ENCODE results near the gene ACBD3. TPM values are rescaled to one million over a fixed set of nuclear protein-coding genes. Genes with fewer than 3 reads are reported as not detected.
A peak's percentile ranks its signal among the peaks of the same experiment; 100 is the strongest.

ACBD3 gene
- 10 to 100 TPM; 37.0 to 64.7 (median 52.1) TPM for total RNA-seq

DNA sequence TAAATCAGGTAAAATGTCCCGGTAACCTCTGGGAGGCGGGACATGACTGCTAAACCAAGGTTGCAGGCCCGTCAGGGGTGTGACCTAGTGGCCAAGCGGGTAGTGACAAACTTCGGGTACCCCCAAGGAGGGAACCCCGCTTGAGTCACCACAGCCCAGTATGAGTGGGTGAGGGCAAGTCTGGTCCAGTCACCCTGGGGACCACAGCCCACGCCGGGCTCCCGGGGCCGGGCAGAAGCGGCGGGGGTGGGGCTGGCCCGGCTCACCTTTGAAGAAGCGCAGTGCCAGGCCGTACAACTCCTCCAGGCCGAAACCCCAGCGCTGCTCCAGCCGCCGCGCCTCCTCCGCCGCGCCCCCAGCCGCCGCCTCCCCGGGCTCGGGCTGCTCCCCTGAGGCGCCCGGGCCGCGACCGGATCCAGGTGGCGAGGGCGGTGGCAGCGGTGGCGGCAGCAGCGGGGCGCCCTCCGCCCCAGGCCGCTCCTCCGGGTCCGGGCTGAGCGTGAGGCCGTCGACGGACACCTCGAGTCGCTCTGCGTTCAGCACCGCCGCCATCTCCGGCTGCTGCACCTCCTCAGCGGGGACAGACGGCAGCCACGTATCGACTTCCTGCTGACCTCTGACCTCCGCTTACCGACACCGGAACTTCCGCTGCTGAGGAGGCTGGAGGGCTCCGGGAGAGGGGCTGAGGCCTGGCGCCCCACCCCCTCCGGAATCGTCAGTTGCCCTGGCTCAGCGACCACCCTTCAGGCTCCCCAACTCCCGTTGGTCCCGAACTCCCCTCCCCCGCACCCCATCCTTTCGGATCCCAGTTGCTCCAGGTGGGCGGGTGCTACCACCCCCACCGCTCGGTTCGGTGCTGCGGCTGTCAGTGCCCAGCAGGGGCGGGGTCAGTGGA, at the start of gene ACBD3:
TSS of gene ACBD3 (minus strand) at position 618 of the 895 bp plus-strand sequence. CDS start at position 552, 66 bp downstream.
- H3K27ac ChIP-seq = peak within 1 kb of the TSS; percentile 95 to 99 (median 97)
- peaks cover 23 to 51% (median 30%) of the 10 kb centered on the region in 3 donors for H3K4me1 ChIP-seq
- H3K27me3 ChIP-seq = no peaks in the 10 kb centered on the region
- no peaks in the 10 kb centered on the region for H3K36me3 ChIP-seq
- peak; percentile 28 for DNase-seq
- no peaks in the 10 kb centered on the region for H3K9me3 ChIP-seq
- H3K4me3 ChIP-seq = peak within 1 kb of the TSS; percentile 80 to 96 (median 82)
- intact Hi-C loops (cut with DNase I) = no loop called here
- TF ChIP-seq POLR2A (IDR thresholded peaks at IDR 0.05) (peak in 2 of 4 donors; percentile 82 to 93), CTCF (IDR thresholded peaks at IDR 0.05) (peak in 1 of 6 experiments; percentile 27)
- 0 to 1% methylated on average over 4 to 21 of the region's 75 CpGs for WGBS, 2 donors

DNA sequence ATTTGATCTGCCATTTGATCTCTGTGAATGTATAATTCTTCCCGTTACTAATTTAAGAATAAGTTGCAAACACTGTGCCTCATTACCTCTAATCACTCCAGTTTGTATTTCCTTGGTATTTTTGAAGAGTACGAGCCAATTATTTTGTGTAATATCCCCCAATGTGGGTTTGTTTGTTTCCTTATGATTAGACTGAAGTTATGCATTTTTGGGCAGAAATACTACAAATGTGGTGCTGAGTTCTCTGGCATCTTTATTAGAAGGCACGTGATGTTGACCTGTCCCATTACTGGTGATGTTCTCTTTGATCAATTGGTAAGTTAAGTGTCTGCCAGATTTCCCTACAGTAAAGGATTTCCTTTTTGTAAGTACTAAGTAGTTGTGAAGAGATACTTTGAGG, 47.3 kb upstream of the ACBD3 start:
- H3K9me3 ChIP-seq = no peaks in the 10 kb centered on the region
- H3K36me3 ChIP-seq = peaks cover 0 to 51% (median 0%) of the 10 kb centered on the region in 3 donors
- no peak for DNase-seq
- H3K4me3 ChIP-seq = no peak overlapping the region
- no peaks in the 10 kb centered on the region for H3K4me1 ChIP-seq
- intact Hi-C loops (cut with DNase I) = no loop called here
- no peaks in the 10 kb centered on the region for H3K27me3 ChIP-seq
- 85 to 88% methylated on average over 3 of the region's 3 CpGs for WGBS, 2 donors
- no peak overlapping the region for H3K27ac ChIP-seq
- no peak for TF ChIP-seq POLR2A (IDR thresholded peaks at IDR 0.05)
- TF ChIP-seq CTCF (IDR thresholded peaks at IDR 0.05) = no peak

DNA sequence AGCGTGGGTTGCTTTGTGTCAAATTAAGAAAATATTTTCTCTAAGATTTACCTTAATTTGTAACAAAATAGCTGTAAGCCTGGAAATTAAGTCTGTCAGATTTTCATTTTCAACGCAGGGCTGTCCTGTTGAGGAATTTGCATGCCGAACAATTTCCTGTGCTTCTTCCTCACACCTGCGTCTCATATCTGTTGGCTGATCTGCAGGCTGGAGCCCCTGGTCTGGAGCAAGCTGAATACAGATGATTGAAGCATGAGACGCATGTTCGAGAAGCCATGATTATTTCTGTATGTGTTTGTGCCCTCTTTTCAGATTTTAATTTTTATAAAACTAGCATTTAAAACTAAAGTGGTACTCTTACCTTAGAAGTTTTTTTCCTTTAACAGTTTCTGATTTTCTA, 46.8 kb upstream of the ACBD3 start:
- no peak for DNase-seq
- TF ChIP-seq CTCF (IDR thresholded peaks at IDR 0.05) (no peak), POLR2A (IDR thresholded peaks at IDR 0.05) (no peak)
- H3K4me1 ChIP-seq = no peaks in the 10 kb centered on the region
- intact Hi-C loops (cut with DNase I) = no loop called here
- no peak overlapping the region for H3K4me3 ChIP-seq
- WGBS, 2 donors = 90 to 94% methylated on average over 6 of the region's 6 CpGs
- no peaks in the 10 kb centered on the region for H3K9me3 ChIP-seq
- peaks cover 0 to 46% (median 0%) of the 10 kb centered on the region in 3 donors for H3K36me3 ChIP-seq
- no peaks in the 10 kb centered on the region for H3K27me3 ChIP-seq
- no peak overlapping the region for H3K27ac ChIP-seq

GRCh38 chr1:226226601-226227000, 40.1 kb upstream of the ACBD3 start:
- peaks cover 0 to 8% (median 0%) of the 10 kb centered on the region in 3 donors for H3K36me3 ChIP-seq
- H3K27ac ChIP-seq = no peak overlapping the region
- WGBS, 2 donors = 72 to 90% methylated on average over 3 of the region's 3 CpGs
- no peak overlapping the region for H3K4me3 ChIP-seq
- DNase-seq = no peak
- intact Hi-C loops (cut with DNase I) = no loop called here
- TF ChIP-seq POLR2A (IDR thresholded peaks at IDR 0.05) (no peak), CTCF (IDR thresholded peaks at IDR 0.05) (no peak)
- no peaks in the 10 kb centered on the region for H3K9me3 ChIP-seq
- H3K27me3 ChIP-seq = peaks cover 0 to 37% (median 7%) of the 10 kb centered on the region in 4 donors
- H3K4me1 ChIP-seq = peaks cover 4 to 15% (median 9%) of the 10 kb centered on the region in 3 donors

DNA sequence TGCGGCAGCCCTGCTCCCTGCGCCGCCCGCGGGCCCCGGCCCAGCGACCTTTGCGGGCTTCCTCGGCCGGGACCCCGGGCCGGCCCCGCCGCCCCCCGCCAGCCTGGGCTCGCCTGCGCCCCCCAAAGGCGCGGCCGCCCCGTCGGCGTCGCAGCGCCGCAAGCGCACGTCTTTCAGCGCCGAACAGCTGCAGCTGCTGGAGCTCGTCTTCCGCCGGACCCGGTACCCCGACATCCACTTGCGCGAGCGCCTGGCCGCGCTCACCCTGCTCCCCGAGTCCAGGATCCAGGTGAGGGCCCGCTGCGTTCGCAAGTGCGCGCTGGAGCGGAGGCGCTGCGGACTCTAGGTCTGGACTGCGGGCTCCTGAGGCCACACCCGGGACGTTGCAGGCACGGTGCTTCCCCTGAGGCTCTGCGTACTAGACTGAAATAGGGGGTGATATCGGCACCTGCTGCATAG, 37.3 kb upstream of the ACBD3 start:
- Histone ChIP-seq H3K36me3 (no peaks in the 10 kb centered on the region), H3K9me3 (no peaks in the 10 kb centered on the region), H3K27ac (peak overlapping the region in 1 of 4 donors; percentile 12), H3K27me3 (peaks cover 0 to 37% (median 7%) of the 10 kb centered on the region in 4 donors), H3K4me3 (peak overlapping the region; percentile 36 to 68 (median 47)), H3K4me1 (peaks cover 4 to 15% (median 9%) of the 10 kb centered on the region in 3 donors)
- no peak for DNase-seq
- WGBS, 2 donors = 0% methylated on average over 2 to 5 of the region's 55 CpGs
- TF ChIP-seq CTCF (IDR thresholded peaks at IDR 0.05) = no peak
- no peak for TF ChIP-seq POLR2A (IDR thresholded peaks at IDR 0.05)
- intact Hi-C loops (cut with DNase I) = no loop called here

Measured in esophagus squamous epithelium (tissue), 5 donors.